K562 (cell line): ENCODE measurements around the gene LTK. TPM values are rescaled to one million over a fixed set of nuclear protein-coding genes. Genes with fewer than 3 reads are reported as not detected.

Source experiments
- ATAC-seq: fragments of 200-7000 bp; cut with Tn5 transposase; 3 replicates; pipeline ENCODE4 v1.9.1; 2020; ENCODE audit warnings: moderate library complexity
- BruUV-seq: library from RNA; stranded (reverse); fragments of 400-500 nt; replicated peaks from 2 replicates; lab custom pipeline; 2021; lab: Mats Ljungman, UMichigan
- CTCF ChIA-PET: fragments of 300-600 bp; formaldehyde crosslinking; extraction: SDS; loops from one replicate; lab custom pipeline; 2021; ENCODE audit warnings: low intra/inter-chr PET ratio; lab: Yijun Ruan, JAX
- POLR2A ChIA-PET: fragments of 300-600, 350-650 bp; sonication (Branson Sonifier 250); formaldehyde crosslinking; extraction: SDS; loops from one replicate; lab custom pipeline; 2021; ENCODE audit warnings: antibody characterized with exemption, inconsistent platforms; lab: Yijun Ruan, JAX
- DNase-seq, 4 experiments: peaks; one replicate each; pipeline versions ENCODE4 v3.0.0 to v3.0.0-alpha.2; 2011 to 2018; ENCODE audit warnings: low spot score in 3 of 4, mixed read lengths in 3 of 4; ENCODE audit errors: extremely low read depth in 1 of 4
- FAIRE-seq: peaks from 2 replicates; lab custom pipeline; 2011; peaks lifted over from hg19 to GRCh38; lab: Jason Lieb, UNC
- H2AFZ ChIP-seq: 2 replicates; pipeline ENCODE4 v1.6.0; 2011; ENCODE audit warnings: low read depth, low read length, control low read depth, inconsistent platforms
- H3K27ac ChIP-seq: fragments of 200-600 bp; 3 replicates; pipeline ENCODE4 v1.8.0; 2011; ENCODE audit warnings: low read depth, mild to moderate bottlenecking, control low read depth, inconsistent platforms, low read length, moderate library complexity, mixed read lengths; ENCODE audit errors: extremely low read depth
- H3K27me3 ChIP-seq, 2 experiments: fragments of 300-600 bp in 1 of 2; 2 replicates in 1 of 2; 3 replicates in 1 of 2; pipeline versions ENCODE4 v1.6.0 to v1.8.0; 2011; ENCODE audit warnings: inconsistent platforms in 2 of 2, low read length in 2 of 2, mild to moderate bottlenecking in 1 of 2, mixed read lengths in 1 of 2, moderate library complexity in 1 of 2; ENCODE audit not compliant: control insufficient read depth in 2 of 2, insufficient read depth in 2 of 2
- H3K36me3 ChIP-seq: fragments of 300-600 bp; 3 replicates; pipeline ENCODE4 v1.8.0; 2011; ENCODE audit warnings: mild to moderate bottlenecking, low read length, inconsistent platforms; ENCODE audit not compliant: control insufficient read depth, insufficient read depth
- H3K4me1 ChIP-seq, 2 experiments: fragments of 200-600 bp in 1 of 2; replicated peaks in 1 of 2; 2 replicates in 1 of 2; 3 replicates in 1 of 2; pipeline versions ENCODE4 v1.5.1 to v1.8.0; 2011; ENCODE audit warnings: inconsistent platforms in 2 of 2, low read length in 2 of 2, mild to moderate bottlenecking in 1 of 2, mixed read lengths in 1 of 2, moderate library complexity in 1 of 2; ENCODE audit not compliant: control insufficient read depth in 2 of 2, insufficient read depth in 2 of 2
- H3K4me2 ChIP-seq: 2 replicates; pipeline ENCODE4 v1.6.1; 2011; ENCODE audit warnings: low read length, control low read depth, inconsistent platforms, mixed read lengths; ENCODE audit not compliant: insufficient read depth
- H3K4me3 ChIP-seq: fragments of 200-600 bp; sonication (generic), shearing (Covaris generic); 2 replicates; pipeline ENCODE4 v1.5.1; 2016; ENCODE audit warnings: control low read depth, inconsistent platforms
- H3K79me2 ChIP-seq: fragments of 200-600 bp; 3 replicates; pipeline ENCODE4 v1.8.0; 2011; ENCODE audit warnings: low read length, inconsistent platforms; ENCODE audit not compliant: control insufficient read depth, insufficient read depth
- H3K9ac ChIP-seq, 2 experiments: 2 replicates each; pipeline versions ENCODE4 v1.6.0 to v1.6.1; 2011; ENCODE audit warnings: low read depth in 2 of 2, low read length in 2 of 2, control low read depth in 1 of 2, inconsistent platforms in 1 of 2, mild to moderate bottlenecking in 1 of 2, mixed read lengths in 1 of 2; ENCODE audit not compliant: insufficient read depth in 1 of 2
- H3K9me1 ChIP-seq: one replicate; pipeline ENCODE4 v1.6.0; 2011; ENCODE audit warnings: inconsistent platforms, mild to moderate bottlenecking, low read length, moderate library complexity; ENCODE audit not compliant: control insufficient read depth, insufficient read depth
- H3K9me3 ChIP-seq: replicated peaks from 2 replicates; pipeline ENCODE4 v1.5.1; 2011; ENCODE audit warnings: low read depth, low read length, inconsistent platforms; ENCODE audit not compliant: control insufficient read depth, insufficient read depth
- H4K20me1 ChIP-seq: replicated peaks from 2 replicates; pipeline ENCODE4 v1.6.1; 2011; ENCODE audit warnings: low read length, inconsistent platforms, mixed read lengths; ENCODE audit not compliant: control insufficient read depth, insufficient read depth
- ARID1B ChIP-seq: fragments of 450-650 bp; IDR thresholded peaks from 2 replicates; pipeline ENCODE4 v1.6.1; 2016; ENCODE audit warnings: antibody characterized with exemption, mild to moderate bottlenecking, inconsistent platforms
- CAMTA2 ChIP-seq: fragments of 250-450 bp; sonication (Bioruptor Pico); conservative IDR thresholded peaks from 2 replicates; pipeline ENCODE4 v1.5.1; 2022
- ELF4 ChIP-seq: fragments of 450-650 bp; formaldehyde crosslinking; IDR thresholded peaks from 2 replicates; pipeline ENCODE4 v1.4.0; 2022; ENCODE audit warnings: missing genetic modification characterization
- NRF1 ChIP-seq, 2 experiments: fragments of 450-650 bp; IDR thresholded peaks in 1 of 2; conservative IDR thresholded peaks in 1 of 2; 2 replicates each; pipeline ENCODE4 v1.6.1; 2014; ENCODE audit warnings: mild to moderate bottlenecking in 2 of 2
- RHOXF2B ChIP-seq: fragments of 250-450 bp; sonication (Bioruptor Pico); conservative IDR thresholded peaks from 2 replicates; pipeline ENCODE4 v1.5.1; 2021
- SIX5 ChIP-seq, 2 experiments: IDR thresholded peaks; 2 replicates each; pipeline ENCODE4 v1.6.1; 2011; ENCODE audit warnings: low read length in 2 of 2, borderline replicate concordance in 1 of 2, low read depth in 1 of 2, mild to moderate bottlenecking in 1 of 2, moderate library complexity in 1 of 2; ENCODE audit not compliant: insufficient read depth in 1 of 2
- TAF7 ChIP-seq: fragments of 450-650 bp; IDR thresholded peaks from 2 replicates; pipeline ENCODE4 v1.6.1; 2016; ENCODE audit warnings: missing genetic modification characterization, missing compliant biosample characterization
- ZC3H11A ChIP-seq: IDR thresholded peaks from 2 replicates; pipeline ENCODE4 v1.6.1; 2012; ENCODE audit warnings: low read depth, low read length, improper control_type of control experiment
- ZNF384 ChIP-seq: IDR thresholded peaks from 2 replicates; pipeline ENCODE4 v1.6.1; 2012; ENCODE audit warnings: low read depth, low read length, improper control_type of control experiment
- ZNF764 ChIP-seq: fragments of 250-450 bp; sonication (Bioruptor Pico); IDR thresholded peaks from 2 replicates; pipeline ENCODE4 v1.4.0; 2020; ENCODE audit warnings: low read depth, mild to moderate bottlenecking, moderate library complexity
- WGBS: fragments of 100-300 bp; shearing (Covaris generic); methylation state at CpG from one replicate; pipeline ENCODE4 v1.1.6; 2016; ENCODE audit warnings: low coverage, mixed read lengths; ENCODE audit not compliant: insufficient coverage; ENCODE audit errors: missing lambda C conversion rate; 5-methylcytosine and 5-hydroxymethylcytosine counted together
- in situ Hi-C: fragments of 300-500 bp; cut with MboI; formaldehyde crosslinking; loops from 4 replicates; pipeline ENCODE4 v1.15.0; 2018; ENCODE audit warnings: inconsistent platforms, mixed read lengths
- intact Hi-C: fragments of 100-400 bp; cut with micrococcal nuclease; formaldehyde crosslinking; loops from 2 replicates; pipeline ENCODE4 v1.14.2; 2022
- polyA plus RNA-seq, 8 experiments: library from polyadenylated mRNA; depleted of rRNA in 4 of 8; stranded (reverse) in 5 of 8; unstranded in 3 of 8; fragments of >200 nt; fragmentation: Nextera tagmentation in 2 of 8; fragmentation: Illumina TruSeq in 1 of 8; extraction: Ambion mirVana in 2 of 8; extraction: Trizol in 1 of 8; gene quantifications; 2 replicates each; pipeline versions ENCODE4 v1.2.1 to v1.2.3, GENCODE V29; 2011 to 2014; ENCODE audit warnings: inconsistent platforms in 1 of 8, missing spikeins in 1 of 8
- total RNA-seq, 7 experiments: library from RNA; depleted of rRNA in 6 of 7; stranded (reverse); fragments of >200 nt in 6 of 7; fragmentation: Illumina TruSeq in 2 of 7; extraction: Trizol in 2 of 7; gene quantifications; 2 replicates each; pipeline versions ENCODE4 v1.2.1 to v1.2.3, GENCODE V29; 2011 to 2021; ENCODE audit warnings: low replicate concordance in 1 of 7
- TF ChIP-seq, protein P1 (sequence below): fragments of 450-650 bp; IDR thresholded peaks from 2 replicates; pipeline ENCODE4 v1.6.1; 2017; ENCODE audit warnings: antibody characterized with exemption, mild to moderate bottlenecking
- TF ChIP-seq, protein P2 (sequence below): IDR thresholded peaks from 2 replicates; pipeline ENCODE4 v1.6.1; 2011; ENCODE audit not compliant: insufficient read length; ENCODE audit errors: extremely low read depth
- TF ChIP-seq, protein P3 (sequence below): IDR thresholded peaks from 3 replicates; pipeline ENCODE4 v1.6.1; 2011; ENCODE audit warnings: borderline replicate concordance, mild to moderate bottlenecking, moderate library complexity; ENCODE audit not compliant: insufficient read length; ENCODE audit errors: extremely low read depth

Gene LTK
- total and polyA plus RNA-seq, 9 of the 15 experiments (the other 6 are each of a cell fraction or from before 2014, with no cell fraction given), result 0.25 to 4.4 (median 1.8) TPM

DNA sequence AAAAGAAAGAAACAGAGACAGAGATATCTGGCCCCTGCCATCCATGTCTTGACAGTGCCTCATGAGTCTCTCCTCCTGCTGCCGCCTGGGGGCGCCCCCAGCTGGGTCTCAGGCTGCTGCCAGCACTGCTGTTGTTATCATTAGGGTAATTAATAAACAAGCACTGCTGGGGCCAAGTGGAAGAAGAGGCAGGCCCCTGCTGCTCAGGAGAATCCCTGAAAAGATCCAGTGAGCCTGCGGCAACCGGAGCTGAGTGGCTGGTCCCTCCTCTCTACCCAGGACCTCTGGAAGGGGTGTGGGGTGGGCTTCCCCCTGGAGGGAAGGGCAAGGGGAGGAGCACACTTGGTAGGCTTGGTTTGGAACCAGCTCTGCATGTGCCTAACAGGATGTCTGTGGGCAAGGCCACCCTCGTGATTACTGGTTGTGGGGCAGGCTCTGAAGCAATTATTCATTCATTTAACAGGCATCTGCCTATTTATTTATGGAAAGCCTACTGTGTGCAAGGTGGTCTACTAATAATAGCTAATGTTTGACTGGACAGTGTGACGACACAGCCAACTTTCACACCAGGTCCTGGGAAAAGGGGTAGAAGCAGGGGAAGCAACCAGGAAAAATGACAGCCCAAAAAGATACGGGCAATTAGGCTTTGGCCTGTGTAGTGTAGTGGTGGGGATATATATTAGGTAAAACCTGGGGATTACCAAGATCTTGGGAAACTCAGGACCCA lies 44.2 kb upstream of the LTK start:
- BruUV-seq, result no TSS peak
- Histone ChIP-seq H3K36me3 (peaks cover 18% of the 10 kb centered on the region; the same call in 2 of the 3 replicates), H3K4me3 (peak overlapping the region; percentile 81), H2AFZ (peak overlapping the region; percentile 75), H3K4me2 (peak overlapping the region; percentile 80), H3K4me1 (peaks cover 38 to 53% of the 10 kb centered on the region in 2 experiments), H3K27ac (0 out of 3 replicates have a peak overlapping the region, but pooled peaks have one; percentile 12), H3K9ac (0 out of 4 replicates have a peak overlapping the region, but pooled peaks of 1 of the 2 experiments have one; percentile 23), H3K27me3 (no peaks in the 10 kb centered on the region), H3K9me1 (no peaks in the 10 kb centered on the region), H3K79me2 (peaks cover 17% of the 10 kb centered on the region), H4K20me1 (no peaks in the 10 kb centered on the region), H3K9me3 (no peaks in the 10 kb centered on the region)
- intact Hi-C loops (loop anchor here (1.0 to 5.0 kb wide), 5 partner anchors 31 to 253 kb away; partner anchors contain the start of genes MAPKBP1 and MGA), in situ Hi-C loops (no loop called here)
- 22% methylated on average over 7 of the region's 7 CpGs for WGBS
- peak; percentile 79 to 84 (median 81) for DNase-seq
- peak; percentile 68 for FAIRE-seq
- ATAC-seq, result peak; percentile 77
- ChIA-PET CTCF (interaction anchor here (0.6 to 1.2 kb wide), 4 partner anchors 30 to 347 kb away, joined by 3 to 6 read pairs (median 4); no protein-coding TSS in a partner anchor), POLR2A (interaction anchor here (0.6 to 1.5 kb wide), 6 partner anchors 9 to 581 kb away, joined by 3 to 5 read pairs (median 4); partner anchors contain the start of gene RPAP1)
- no peak for TF ChIP-seq TAF7
- no peak for TF ChIP-seq ELF4
- TF ChIP-seq, protein P1, sequence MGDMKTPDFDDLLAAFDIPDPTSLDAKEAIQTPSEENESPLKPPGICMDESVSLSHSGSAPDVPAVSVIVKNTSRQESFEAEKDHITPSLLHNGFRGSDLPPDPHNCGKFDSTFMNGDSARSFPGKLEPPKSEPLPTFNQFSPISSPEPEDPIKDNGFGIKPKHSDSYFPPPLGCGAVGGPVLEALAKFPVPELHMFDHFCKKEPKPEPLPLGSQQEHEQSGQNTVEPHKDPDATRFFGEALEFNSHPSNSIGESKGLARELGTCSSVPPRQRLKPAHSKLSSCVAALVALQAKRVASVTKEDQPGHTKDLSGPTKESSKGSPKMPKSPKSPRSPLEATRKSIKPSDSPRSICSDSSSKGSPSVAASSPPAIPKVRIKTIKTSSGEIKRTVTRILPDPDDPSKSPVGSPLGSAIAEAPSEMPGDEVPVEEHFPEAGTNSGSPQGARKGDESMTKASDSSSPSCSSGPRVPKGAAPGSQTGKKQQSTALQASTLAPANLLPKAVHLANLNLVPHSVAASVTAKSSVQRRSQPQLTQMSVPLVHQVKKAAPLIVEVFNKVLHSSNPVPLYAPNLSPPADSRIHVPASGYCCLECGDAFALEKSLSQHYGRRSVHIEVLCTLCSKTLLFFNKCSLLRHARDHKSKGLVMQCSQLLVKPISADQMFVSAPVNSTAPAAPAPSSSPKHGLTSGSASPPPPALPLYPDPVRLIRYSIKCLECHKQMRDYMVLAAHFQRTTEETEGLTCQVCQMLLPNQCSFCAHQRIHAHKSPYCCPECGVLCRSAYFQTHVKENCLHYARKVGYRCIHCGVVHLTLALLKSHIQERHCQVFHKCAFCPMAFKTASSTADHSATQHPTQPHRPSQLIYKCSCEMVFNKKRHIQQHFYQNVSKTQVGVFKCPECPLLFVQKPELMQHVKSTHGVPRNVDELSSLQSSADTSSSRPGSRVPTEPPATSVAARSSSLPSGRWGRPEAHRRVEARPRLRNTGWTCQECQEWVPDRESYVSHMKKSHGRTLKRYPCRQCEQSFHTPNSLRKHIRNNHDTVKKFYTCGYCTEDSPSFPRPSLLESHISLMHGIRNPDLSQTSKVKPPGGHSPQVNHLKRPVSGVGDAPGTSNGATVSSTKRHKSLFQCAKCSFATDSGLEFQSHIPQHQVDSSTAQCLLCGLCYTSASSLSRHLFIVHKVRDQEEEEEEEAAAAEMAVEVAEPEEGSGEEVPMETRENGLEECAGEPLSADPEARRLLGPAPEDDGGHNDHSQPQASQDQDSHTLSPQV, result no peak
- no peak for TF ChIP-seq ZC3H11A
- TF ChIP-seq, protein P2, sequence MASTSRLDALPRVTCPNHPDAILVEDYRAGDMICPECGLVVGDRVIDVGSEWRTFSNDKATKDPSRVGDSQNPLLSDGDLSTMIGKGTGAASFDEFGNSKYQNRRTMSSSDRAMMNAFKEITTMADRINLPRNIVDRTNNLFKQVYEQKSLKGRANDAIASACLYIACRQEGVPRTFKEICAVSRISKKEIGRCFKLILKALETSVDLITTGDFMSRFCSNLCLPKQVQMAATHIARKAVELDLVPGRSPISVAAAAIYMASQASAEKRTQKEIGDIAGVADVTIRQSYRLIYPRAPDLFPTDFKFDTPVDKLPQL, result no peak
- TF ChIP-seq NRF1 (conservative IDR thresholded peaks at IDR 0.05 in 1 of 2, IDR thresholded peaks at IDR 0.05 in 1 of 2), result no peak
- no peak for TF ChIP-seq CAMTA2 (CRISPR knock-in tag)
- no peak for TF ChIP-seq SIX5 (IDR thresholded peaks at IDR 0.05; ENCODE audit: borderline replicate concordance in 1 of 2, insufficient read depth in 1 of 2, low read depth in 1 of 2, low read length in 2 of 2)
- TF ChIP-seq ARID1B, result no peak
- peak; percentile 48 for TF ChIP-seq ZNF384
- no peak for TF ChIP-seq ZNF764
- TF ChIP-seq, protein P3, sequence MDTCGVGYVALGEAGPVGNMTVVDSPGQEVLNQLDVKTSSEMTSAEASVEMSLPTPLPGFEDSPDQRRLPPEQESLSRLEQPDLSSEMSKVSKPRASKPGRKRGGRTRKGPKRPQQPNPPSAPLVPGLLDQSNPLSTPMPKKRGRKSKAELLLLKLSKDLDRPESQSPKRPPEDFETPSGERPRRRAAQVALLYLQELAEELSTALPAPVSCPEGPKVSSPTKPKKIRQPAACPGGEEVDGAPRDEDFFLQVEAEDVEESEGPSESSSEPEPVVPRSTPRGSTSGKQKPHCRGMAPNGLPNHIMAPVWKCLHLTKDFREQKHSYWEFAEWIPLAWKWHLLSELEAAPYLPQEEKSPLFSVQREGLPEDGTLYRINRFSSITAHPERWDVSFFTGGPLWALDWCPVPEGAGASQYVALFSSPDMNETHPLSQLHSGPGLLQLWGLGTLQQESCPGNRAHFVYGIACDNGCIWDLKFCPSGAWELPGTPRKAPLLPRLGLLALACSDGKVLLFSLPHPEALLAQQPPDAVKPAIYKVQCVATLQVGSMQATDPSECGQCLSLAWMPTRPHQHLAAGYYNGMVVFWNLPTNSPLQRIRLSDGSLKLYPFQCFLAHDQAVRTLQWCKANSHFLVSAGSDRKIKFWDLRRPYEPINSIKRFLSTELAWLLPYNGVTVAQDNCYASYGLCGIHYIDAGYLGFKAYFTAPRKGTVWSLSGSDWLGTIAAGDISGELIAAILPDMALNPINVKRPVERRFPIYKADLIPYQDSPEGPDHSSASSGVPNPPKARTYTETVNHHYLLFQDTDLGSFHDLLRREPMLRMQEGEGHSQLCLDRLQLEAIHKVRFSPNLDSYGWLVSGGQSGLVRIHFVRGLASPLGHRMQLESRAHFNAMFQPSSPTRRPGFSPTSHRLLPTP, result no peak
- TF ChIP-seq RHOXF2B (CRISPR knock-in tag), result no peak
